Measurements from ENCODE around the gene THADA.

The THADA gene

GRCh38 chr2:43508209-43508608 is 87.6 kb downstream of the THADA start:
- TF ChIP-seq, protein P1, sequence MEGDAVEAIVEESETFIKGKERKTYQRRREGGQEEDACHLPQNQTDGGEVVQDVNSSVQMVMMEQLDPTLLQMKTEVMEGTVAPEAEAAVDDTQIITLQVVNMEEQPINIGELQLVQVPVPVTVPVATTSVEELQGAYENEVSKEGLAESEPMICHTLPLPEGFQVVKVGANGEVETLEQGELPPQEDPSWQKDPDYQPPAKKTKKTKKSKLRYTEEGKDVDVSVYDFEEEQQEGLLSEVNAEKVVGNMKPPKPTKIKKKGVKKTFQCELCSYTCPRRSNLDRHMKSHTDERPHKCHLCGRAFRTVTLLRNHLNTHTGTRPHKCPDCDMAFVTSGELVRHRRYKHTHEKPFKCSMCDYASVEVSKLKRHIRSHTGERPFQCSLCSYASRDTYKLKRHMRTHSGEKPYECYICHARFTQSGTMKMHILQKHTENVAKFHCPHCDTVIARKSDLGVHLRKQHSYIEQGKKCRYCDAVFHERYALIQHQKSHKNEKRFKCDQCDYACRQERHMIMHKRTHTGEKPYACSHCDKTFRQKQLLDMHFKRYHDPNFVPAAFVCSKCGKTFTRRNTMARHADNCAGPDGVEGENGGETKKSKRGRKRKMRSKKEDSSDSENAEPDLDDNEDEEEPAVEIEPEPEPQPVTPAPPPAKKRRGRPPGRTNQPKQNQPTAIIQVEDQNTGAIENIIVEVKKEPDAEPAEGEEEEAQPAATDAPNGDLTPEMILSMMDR (IDR thresholded peaks at IDR 0.05; ENCODE audit: low read length): no peak
- TF ChIP-seq EZH2 (IDR thresholded peaks at IDR 0.05; ENCODE audit: borderline replicate concordance, low read length): no peak

DNA sequence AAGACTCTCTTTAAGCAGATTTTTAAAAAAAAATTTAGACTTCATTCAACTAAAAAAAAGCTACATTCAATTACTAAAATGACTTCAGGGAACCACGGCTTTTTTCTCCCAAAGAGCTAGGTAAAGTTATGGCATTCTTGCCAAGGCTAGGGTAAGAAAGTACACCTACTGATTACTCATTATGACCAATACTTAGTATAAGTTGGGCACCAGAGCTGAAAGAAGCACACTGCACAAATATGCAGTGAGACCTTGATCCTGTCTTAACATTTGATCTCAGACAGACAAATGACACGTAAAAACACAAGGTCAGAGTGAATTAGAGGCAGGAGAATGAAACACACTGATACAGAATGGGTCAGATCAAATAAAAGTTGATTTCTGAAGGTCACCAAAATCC is 88.7 kb downstream of the THADA start:
- no peaks in the 10 kb centered on the region for H3K9me3 ChIP-seq (ENCODE audit: low read length)
- no peaks in the 10 kb centered on the region for H4K20me1 ChIP-seq (ENCODE audit: insufficient read depth, low read length)
- H3K4me3 ChIP-seq (ENCODE audit: low read depth, low read length, poor library complexity, severe bottlenecking): no peak overlapping the region
- no peak overlapping the region for H3K9ac ChIP-seq (ENCODE audit: low read length)
- no peaks in the 10 kb centered on the region for H3K9me2 ChIP-seq (ENCODE audit: low read depth, low read length)
- H2AFZ ChIP-seq (ENCODE audit: low read length): no peak overlapping the region
- H3K4me1 ChIP-seq (ENCODE audit: insufficient read depth, low read length, severe bottlenecking): no peaks in the 10 kb centered on the region
- no peak for TF ChIP-seq EZH2 (IDR thresholded peaks at IDR 0.05; ENCODE audit: borderline replicate concordance, low read length)
- TF ChIP-seq, protein P1 (IDR thresholded peaks at IDR 0.05; ENCODE audit: low read length): no peak
- no peak overlapping the region for H3K4me2 ChIP-seq (ENCODE audit: low read length)
- H3K36me3 ChIP-seq (ENCODE audit: insufficient read depth, low read length): peaks cover 22% of the 10 kb centered on the region
- H3F3A ChIP-seq (ENCODE audit: insufficient read depth, low read length): no peaks in the 10 kb centered on the region
- H3K27me3 ChIP-seq (ENCODE audit: insufficient read depth, low read length): no peaks in the 10 kb centered on the region
- no peaks in the 10 kb centered on the region for H3K79me2 ChIP-seq (ENCODE audit: insufficient read depth, low read length)
- no peak overlapping the region for H3K27ac ChIP-seq (ENCODE audit: low read depth, low read length, poor library complexity, severe bottlenecking)

More at GRCh38 chr2:43508209-43508608, 87.6 kb downstream of the THADA start:
- Histone ChIP-seq H4K20me1 (ENCODE audit: insufficient read depth, low read length) (no peaks in the 10 kb centered on the region), H3K9me2 (ENCODE audit: low read depth, low read length) (no peaks in the 10 kb centered on the region), H3F3A (ENCODE audit: insufficient read depth, low read length) (no peaks in the 10 kb centered on the region), H3K4me3 (ENCODE audit: low read depth, low read length, poor library complexity, severe bottlenecking) (no peak overlapping the region), H2AFZ (ENCODE audit: low read length) (no peak overlapping the region), H3K9me3 (ENCODE audit: low read length) (no peaks in the 10 kb centered on the region), H3K4me2 (ENCODE audit: low read length) (no peak overlapping the region), H3K36me3 (ENCODE audit: insufficient read depth, low read length) (peaks cover 30% of the 10 kb centered on the region), H3K27ac (ENCODE audit: low read depth, low read length, poor library complexity, severe bottlenecking) (no peak overlapping the region), H3K79me2 (ENCODE audit: insufficient read depth, low read length) (no peaks in the 10 kb centered on the region), H3K4me1 (ENCODE audit: insufficient read depth, low read length, severe bottlenecking) (no peaks in the 10 kb centered on the region), H3K27me3 (ENCODE audit: insufficient read depth, low read length) (no peaks in the 10 kb centered on the region), H3K9ac (ENCODE audit: low read length) (no peak overlapping the region)

DNA sequence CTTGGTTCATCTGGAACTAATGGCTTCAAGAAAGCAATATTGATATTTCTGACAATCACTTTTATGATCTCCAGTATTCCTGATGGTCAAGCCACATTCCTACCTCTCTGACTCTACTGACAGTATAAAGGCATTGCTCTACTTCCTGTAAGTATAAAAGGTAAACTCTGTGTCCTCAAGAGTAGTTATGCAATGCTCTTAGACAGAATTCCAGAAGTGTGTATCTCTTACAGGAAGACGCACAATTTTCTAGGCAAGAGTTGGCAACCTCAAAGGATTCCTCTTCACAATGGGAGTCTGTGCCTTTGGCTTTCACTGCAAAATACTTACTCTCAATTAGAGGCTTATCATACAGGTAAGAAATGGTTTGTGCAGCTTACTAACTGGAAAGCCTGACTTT is 100.1 kb downstream of the THADA start:
- Histone ChIP-seq H3K27ac (ENCODE audit: low read depth, low read length, poor library complexity, severe bottlenecking) (no peak overlapping the region), H3K36me3 (ENCODE audit: insufficient read depth, low read length) (peaks cover 38% of the 10 kb centered on the region), H4K20me1 (ENCODE audit: insufficient read depth, low read length) (no peaks in the 10 kb centered on the region), H3K9me2 (ENCODE audit: low read depth, low read length) (no peaks in the 10 kb centered on the region), H3K9ac (ENCODE audit: low read length) (no peak overlapping the region), H3K4me3 (ENCODE audit: low read depth, low read length, poor library complexity, severe bottlenecking) (no peak overlapping the region), H3K79me2 (ENCODE audit: insufficient read depth, low read length) (no peaks in the 10 kb centered on the region), H3K4me2 (ENCODE audit: low read length) (no peak overlapping the region), H3K27me3 (ENCODE audit: insufficient read depth, low read length) (no peaks in the 10 kb centered on the region), H3F3A (ENCODE audit: insufficient read depth, low read length) (no peaks in the 10 kb centered on the region), H2AFZ (ENCODE audit: low read length) (no peak overlapping the region), H3K4me1 (ENCODE audit: insufficient read depth, low read length, severe bottlenecking) (no peaks in the 10 kb centered on the region), H3K9me3 (ENCODE audit: low read length) (no peaks in the 10 kb centered on the region)
- TF ChIP-seq, protein P1 (IDR thresholded peaks at IDR 0.05; ENCODE audit: low read length): no peak
- no peak for TF ChIP-seq EZH2 (IDR thresholded peaks at IDR 0.05; ENCODE audit: borderline replicate concordance, low read length)
